HG03442 (cell line): ENCODE measurements around the gene MCC.

Source experiments
- ATAC-seq: cut with Tn5 transposase; IDR thresholded peaks from one replicate; pipeline ENCODE4 v1.9.1; 2021; ENCODE audit warnings: mild to moderate bottlenecking, moderate library complexity; ENCODE audit not compliant: unreplicated experiment

Gene MCC

GRCh38 chr5:113209498-113209897, 278.8 kb downstream of the MCC start:
- no peak for ATAC-seq

- no peak for ATAC-seq
These were observed 282.4 kb downstream of the MCC start for GRCh38 chr5:113205807-113206206.

DNA sequence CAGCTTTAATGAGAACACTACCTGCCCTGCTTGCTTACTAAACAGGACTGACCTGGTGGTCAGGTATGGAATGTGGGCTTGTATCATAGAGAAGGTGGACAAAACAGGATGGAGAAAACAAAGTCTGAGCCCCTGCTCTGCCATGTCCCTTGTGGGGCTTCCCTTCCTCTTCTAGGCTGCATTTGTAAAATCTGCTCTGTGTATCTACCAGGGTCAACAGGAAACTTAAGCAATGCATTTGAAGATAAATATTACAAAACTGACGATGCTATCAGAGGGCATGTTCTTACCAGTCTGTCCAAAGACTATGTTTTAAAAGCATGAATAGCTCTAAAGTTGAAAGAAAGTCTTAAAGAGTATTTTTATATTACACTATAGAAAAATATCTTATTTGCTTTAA, 282.9 kb downstream of the MCC start:
- ATAC-seq: no peak

DNA sequence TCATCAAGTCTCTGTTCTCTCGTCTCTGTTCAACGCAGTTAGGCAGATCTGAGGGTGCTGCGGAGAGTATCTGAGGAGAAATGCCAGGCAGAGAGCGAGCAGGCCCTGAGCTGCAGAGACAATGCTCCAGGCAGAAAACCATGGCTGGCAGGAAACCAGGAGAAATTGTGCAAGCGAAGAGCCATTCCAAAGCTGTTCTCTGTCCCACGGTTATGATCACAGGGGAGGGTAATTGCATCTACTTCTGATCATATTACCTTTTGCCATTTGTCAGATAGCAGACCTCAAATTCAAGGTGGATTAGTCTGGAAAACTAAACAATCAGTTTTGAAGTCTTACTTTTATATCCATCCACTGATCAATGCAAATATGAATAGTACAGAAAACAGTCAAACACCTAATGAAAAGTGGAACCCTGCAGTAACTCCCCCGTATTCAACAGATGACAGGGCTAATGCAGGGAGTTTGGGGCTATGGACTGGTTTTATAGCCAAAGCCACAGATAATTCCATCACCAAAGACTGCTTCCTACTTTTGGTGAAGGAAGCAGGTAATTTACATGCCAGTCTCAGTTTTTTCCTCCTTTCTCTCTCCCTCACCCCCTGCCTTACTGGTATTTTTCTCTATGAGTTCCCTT, 283.6 kb downstream of the MCC start:
- ATAC-seq: no peak

DNA sequence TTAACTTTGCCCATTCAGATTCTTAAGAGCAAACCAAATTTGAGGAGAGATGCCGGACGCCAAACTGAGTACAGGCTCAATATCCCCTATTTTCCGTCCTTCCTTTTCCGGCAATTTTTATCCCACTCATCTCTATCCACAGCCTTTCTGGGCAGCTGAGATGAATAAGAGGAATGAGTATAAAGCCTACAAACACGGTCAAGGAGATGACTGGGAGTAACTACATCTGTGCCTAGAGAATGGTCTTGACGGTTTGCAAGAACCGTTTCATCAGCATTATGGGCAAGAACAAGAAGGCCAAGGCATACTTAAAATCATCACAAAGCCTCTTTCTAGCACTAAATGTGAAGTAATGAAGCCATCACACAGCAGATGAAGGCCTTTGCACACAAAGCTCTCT, 284.3 kb downstream of the MCC start:
- ATAC-seq: no peak

- ATAC-seq: no peak
These were observed 285.2 kb downstream of the MCC start for GRCh38 chr5:113202746-113203716.

DNA sequence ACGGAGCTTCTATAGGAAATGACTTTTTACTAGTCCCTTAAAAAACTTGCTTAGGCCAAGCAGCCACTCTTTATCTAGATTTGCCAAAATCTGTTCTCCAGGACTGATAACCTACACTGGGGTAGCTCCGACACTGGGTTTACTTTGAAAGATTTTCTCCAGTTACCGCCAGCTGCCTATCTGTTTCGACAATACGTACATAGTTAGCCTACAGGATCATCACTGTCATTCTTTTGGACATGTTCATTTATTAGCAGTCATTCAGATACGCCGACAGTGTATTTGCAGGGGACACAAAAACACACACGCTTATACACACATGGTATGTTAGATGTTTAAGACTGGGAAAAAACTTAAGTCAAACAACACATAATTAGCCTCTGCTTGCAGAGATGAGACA, 286.0 kb downstream of the MCC start:
- ATAC-seq: no peak

GRCh38 chr5:113201715-113202114, 286.5 kb downstream of the MCC start:
- ATAC-seq: no peak

DNA sequence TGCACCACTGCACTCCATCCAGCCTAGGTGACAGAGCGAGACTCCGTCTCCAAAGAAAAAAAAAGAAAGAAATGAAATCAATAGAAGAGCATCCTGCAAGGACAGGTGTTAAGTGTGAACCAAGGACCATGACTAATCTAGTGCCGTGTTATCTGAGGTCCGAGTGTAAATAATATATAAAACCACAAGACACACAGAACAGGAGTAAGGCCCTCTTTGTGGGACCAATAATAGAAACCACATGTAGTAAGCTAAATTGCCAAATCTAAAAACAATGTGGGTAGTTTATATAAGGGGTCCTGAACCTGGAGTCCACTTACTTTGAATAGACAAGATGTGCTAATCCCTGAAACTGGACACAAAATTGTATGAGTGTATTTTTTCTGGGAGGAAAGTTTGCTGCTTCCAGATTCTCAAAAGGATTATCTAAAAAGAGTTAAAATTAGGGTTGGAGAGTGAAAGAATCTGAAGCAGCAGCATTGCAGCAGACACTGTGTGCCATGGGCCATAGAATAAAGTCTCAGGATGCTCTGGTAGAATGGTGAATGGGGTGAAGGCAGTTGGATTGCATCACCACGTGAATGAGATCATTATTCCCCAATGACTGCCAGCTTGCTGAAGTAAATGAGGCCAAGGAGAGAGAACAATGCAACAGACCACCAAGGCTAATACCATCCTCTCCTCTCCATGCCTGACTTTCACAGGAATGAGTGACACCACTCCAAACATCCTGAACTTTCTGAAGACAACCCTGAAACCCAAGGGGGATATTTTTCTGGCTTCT, 288.9 kb downstream of the MCC start:
- ATAC-seq: no peak

- ATAC-seq: no peak
These were observed 290.6 kb downstream of the MCC start for GRCh38 chr5:113197456-113198200.

GRCh38 chr5:113195771-113196170, 292.5 kb downstream of the MCC start:
- ATAC-seq: no peak

DNA sequence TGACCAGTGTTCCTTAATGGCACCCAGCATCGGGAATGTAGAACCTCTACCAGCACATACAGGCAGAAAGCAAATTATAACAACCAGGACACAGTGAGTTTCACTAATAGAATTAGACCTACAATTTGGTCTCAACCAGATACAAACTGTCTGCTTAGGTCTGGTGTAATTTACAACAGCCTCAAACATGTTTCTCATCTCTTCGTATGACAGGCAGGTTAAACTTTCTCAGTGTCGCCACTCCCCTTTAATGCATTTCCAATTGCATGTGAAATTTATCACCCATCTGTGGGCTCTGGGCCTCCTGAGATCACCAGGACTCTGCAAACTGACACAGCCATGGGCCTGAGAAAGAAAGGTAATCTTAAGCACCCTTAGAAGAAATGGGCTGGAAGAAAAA, 293.0 kb downstream of the MCC start:
- ATAC-seq: no peak

DNA sequence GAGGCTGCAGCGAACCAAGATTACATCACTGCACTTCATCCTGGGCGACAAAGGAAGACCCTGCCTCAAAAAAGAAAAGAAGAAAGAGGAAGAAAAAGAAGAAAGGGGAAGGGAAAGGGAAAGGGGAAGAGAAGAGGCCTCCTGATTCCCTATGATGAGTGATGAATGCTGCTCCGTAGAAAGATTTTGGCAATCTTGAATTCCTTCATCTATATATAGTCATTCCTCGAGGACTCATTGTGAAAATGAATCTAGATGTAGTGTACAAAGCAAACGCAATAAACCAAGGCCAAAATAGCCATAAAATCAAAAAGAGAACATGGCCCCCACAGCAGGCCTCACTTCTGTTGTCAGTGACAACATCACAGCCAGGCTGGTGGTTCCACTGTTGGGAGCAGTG, 293.7 kb downstream of the MCC start:
- ATAC-seq: no peak

- no peak for ATAC-seq
These were observed 294.1 kb downstream of the MCC start for GRCh38 chr5:113194125-113194524.

GRCh38 chr5:113193311-113193978, 294.8 kb downstream of the MCC start:
- no peak for ATAC-seq

DNA sequence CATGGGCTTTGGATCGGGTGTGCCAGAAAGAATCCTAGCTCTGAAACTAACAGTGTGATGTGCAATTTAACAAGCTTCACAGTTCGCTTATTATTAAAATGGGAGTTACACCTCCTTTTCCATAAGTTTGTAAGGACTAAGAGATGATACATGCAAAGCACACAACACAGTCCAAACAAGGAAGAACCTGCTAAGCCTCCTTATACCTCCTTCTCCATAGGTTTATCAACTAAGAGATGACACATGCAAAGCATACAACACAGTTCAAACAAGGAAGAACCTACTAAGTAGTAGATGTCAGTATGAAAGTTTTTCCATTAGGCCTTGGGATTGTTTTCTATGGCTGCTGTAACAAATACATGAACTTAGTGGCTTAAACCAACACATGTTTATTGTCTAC, 295.7 kb downstream of the MCC start:
- ATAC-seq: no peak

DNA sequence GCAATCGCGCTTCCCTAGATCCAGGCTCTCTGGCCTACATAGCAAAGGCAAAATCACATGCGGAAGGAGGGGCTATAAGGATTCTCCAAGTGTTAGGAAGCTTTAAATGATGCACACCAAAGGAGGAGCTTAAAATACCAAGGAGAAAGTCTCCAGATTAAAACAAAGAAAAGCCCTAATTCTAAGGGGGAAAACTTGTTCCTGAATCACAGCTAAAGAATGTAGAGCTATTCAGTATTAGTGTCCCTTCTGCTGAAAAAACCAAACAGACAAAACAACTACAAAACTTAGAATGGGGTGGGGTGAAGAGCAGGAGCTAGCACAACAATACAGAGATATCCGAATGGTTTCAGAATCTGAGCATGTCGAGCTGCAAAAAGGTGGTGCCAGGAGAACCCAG, 297.9 kb downstream of the MCC start:
- no peak for ATAC-seq

DNA sequence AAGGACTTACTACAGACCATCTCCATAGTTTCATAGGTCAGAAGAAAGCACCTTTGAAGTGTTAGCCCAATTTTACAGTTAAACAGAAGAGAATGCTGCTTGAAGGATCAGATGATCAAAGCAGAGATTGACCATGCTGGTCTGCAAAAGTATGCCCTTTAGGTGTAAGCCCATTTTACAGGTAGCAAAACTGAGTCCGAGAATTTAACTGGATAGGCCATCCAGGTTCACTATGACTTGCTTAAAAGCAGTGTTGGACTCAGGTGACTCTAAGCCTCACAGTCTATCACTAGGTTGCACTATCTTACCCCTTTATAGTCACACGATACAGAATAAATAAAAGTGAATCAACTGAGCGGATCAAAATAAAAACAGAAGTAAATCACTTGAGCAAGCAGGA, 299.0 kb downstream of the MCC start:
- ATAC-seq: no peak

DNA sequence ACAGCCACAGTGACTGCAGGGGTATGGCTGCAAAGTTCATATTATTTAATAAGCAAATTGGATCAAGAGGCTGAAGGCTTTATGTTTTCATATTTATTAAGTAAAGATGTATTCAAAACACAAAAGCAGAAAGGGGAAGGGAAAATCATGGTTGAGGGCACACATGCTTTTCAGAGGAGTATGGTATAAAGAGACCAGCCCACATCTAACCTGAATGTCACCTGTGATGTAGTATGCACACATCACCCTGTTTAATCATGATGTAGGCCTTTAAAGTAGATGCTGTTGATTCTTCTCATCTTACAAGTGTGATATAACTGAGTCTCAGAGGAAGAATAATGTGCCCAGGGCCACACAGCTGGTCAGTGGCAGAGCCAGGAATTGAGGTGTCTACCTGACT, 299.8 kb downstream of the MCC start:
- ATAC-seq: no peak

GRCh38 chr5:113187906-113188305, 300.3 kb downstream of the MCC start:
- ATAC-seq: no peak
